NCI-H2107 treated with DMSO at 0.1 percent for 48 hours (cell line): ENCODE measurements around the gene CMTM6.
"Not testable (repeated sequence)": the region's sequence is repeated elsewhere in the genome, so short reads cannot be mapped to it uniquely, and the experiment has no call there.

Source experiments
- DNase-seq: peaks from one replicate; lab custom pipeline; 2025; ENCODE audit not compliant: unreplicated experiment; lab: John Stamatoyannopoulos, UW

The CMTM6 gene

DNA sequence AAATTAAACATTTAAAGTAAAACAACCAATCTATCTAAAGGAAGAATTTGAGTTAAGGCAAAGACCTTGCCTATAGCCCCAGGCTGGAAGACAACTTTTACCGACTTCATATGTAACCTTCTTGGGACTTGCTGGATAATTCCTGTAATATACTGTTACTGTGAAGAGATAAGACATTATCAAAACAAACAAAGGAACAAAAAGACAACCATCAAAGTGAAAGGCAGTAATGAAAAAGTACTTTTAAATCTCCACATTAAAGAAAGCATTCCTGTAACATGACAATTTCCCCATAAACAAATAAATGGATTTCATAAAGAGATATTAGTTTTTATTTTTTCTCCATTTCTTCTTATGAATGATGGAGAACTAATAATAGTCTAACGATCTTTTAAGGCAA lies 2.4 kb downstream of the CMTM6 start:
- DNase-seq = no peak

DNA sequence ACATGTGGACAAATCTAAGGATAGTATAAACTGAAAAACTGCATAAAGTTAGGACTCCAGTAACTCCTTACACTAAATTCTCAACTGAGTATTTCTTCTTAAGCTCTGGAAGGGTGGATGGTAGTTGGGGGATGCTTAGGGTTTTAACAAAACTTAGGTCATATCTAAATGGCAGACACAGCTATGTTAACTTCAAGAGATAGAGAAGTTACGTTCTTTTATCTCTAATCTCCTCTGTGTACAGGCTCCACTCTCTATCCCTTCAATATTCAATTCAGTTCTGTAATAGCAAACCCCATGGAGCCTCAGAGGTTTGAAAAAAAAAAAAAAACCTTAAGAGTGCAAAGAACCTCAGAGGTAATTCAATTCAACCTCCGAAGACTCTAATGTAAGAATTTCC lies 3.1 kb downstream of the CMTM6 start:
- no peak for DNase-seq

DNA sequence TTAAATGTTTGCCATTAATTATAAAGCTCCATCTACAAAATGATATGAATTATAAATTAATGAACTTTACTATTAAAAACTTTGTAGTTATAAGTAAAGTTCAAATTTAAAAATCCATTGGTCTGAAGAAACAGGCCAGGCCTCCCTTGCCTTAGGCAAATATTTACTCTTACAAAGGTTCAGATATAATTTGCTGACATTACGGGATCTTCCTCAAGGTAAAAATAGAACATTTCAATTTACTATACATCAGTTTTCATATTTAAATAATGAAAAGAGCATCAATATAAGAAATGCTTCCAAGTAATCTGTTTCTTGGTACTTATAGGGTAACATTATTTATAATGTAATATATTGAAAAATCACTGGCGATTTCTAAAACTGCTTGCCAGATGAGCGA lies 3.7 kb downstream of the CMTM6 start:
- no peak for DNase-seq

DNA sequence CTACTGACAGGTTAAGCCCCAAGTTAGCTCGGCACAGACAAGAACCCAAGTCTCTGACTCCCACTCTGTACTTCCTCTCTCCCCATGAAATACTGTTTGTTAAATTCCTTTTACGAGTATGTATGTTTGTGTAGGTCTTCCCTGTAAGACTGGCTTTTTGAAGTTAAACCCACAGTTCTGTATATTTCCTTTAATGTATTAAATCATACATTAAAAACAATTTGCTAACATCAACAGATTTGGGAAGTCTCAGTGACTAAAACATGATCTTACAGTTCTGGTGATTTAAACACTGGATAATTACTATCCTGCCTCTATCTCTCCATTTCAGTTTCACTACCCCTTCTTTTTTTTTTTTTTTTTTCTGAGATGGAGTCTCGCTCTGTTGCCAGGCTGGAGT lies 4.4 kb downstream of the CMTM6 start:
- no peak for DNase-seq

DNA sequence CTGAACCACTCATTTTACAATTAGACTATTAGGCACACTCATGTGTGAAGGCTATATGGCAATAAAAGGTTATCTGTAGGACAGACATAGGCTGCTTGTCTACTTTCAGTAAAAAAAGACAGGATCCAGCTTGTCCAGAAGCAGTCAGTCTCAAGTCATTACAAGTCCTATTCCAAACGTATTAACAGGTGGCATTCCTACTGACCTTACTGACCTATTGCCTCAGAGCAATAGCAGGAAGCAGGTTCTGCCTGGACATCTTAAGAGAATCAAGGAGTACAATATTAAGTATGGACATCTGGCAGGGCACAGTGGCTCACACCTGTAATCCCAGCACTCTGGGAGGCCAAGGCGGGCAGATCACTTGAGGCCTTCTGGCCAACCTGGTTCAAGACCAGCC lies 7.0 kb downstream of the CMTM6 start:
- DNase-seq = no peak

DNA sequence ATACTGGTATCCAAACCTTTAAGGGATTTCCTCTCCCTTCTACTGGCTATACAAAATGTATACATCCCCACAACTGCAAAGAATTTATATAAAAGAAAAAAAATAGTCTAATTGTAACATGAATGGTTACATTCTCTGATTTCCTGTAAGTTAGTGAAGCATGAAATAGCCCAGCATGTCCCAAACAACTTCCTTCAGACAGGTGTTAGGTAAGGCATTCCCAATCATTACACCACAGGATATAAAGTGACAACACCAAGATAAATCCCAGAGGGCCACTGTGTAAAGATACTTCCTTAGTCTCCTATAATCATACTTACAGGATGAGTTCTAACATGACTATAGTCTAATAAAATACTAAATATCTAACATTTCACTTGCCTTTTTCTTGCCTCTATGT lies 7.6 kb downstream of the CMTM6 start:
- DNase-seq = no peak

DNA sequence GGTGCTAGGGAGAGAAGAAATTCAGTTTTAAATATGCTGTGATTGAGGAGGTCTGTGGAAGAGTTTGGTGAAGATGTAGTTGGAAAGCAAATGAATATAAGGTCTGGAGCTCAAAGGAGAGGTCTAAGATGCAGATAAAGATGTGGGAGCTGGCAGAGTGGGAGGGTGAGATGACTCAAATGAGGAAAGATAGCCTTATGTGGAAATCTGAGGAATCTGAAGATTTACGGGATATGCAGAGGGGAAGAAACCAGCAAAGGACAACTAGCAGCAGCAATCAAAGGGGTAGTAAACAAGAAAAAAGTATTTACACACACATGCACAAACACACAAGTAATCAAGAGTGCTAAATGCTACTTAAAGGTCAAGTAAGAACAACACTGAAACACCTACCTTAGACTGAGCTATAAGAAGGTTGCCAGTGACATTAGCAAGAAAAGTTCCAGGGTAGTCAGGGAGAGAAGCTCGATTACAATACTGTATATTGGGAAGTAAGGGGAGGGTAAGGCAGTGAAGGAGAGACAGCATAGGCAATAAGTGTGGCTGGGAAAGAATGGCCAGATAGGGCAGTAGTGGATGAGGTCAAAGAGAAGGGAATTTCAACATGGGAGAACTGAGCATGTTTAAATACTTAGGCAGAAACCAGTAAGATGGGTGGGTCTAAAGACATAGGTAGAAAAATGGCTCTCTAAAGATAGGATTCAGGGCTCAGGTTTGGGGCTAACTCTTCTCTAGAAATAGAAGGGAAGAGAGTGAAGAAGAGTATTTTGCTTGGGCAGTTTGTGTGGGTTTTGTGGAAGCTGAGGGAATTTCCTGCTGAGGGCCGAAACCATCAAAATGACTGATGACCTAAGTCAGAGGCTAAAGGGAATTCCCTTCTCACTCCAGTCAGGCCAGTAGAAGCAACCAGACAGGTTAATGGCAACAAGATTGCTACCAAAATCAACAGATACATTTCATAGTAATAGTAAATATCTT lies 8.9 kb downstream of the CMTM6 start:
- DNase-seq = no peak

DNA sequence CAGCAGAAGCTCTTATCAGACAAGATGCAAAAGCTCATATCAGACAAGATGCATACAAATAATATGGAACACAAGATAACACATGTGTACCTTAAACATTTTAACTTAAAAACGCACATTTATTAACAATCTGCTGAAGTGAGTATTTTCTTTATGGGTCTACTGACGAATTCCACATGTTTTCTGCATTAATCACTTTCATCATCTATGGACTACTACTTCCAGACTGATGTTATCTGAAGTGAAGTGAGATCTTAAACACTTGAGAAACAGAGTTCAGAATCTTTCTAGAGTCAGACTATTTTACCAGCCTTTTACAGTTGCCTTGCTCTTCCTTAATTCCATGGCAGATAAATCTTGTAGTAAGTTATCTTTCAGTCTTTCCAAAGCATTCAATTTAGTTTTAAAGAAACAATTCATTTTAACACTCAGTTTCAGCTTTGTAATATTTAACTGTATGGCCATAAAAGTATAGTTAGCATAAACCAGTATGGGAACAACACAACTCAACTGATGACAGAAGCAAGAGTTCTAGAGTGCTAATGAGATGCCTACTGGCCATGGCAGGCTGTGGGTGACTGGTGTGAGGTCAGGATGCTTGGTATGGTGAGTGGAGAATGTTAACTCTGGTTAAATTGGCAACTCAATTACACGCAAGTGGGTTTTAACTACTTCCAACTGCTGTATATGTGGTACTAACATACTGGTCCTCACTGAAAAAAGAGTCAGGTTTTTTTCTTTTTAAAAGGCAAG lies 9.8 kb downstream of the CMTM6 start:
- DNase-seq = no peak

DNA sequence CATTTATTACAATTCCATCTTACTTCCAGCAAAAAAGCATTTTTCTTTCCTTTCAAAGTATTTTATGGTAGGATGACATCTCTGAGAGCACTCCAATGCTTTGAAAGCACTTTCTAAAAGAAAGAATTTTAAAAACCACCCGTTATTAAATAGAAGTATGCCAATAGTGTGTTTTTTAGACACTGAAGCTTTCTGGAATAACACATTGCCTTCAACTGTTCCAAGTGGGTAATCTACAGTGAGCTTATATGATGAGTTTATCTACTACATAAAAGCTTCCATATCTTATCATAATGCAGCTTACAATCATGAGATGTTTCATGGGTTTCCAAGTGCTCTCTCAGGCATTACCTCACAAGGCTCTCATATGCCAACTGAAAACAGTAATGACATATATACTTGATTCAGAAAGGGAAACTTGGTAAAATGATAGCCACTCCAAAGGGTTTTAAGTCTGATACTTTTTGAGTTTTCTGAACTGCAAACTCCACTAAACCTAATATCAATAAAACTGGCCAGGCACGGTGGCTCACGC lies 14.1 kb downstream of the CMTM6 start:
- DNase-seq = no peak

DNA sequence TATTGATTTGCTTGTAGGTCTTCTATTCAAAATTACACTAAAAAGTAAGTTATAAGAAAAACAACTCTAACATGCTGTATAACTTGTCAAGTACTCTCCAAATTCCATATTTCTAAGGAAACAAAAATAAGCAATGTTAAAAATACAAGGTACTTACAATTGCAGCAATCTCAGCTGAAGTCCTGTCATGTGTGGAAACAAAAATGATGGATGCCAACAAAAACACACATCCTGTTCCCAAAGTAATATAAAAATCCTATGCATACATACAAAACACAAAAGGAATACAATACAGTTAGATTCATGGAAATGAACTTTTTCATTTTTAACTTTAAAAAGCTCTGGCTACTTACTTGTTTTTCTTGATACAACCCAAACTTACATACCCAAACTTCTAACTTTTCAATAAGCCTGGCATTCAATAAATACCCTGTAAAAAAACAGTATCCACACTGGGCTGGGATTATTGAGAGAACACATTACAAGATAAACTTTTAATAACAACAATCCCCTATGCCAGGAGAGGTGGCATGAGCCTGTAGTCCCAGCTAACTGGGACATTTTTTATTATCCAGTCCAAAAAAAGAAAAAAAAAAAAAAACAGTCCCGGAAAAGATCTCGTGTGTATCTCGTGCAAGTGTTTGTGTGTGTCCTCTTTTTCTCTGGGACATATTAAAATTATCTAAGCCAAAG lies 14.7 kb downstream of the CMTM6 start:
- DNase-seq = no peak

DNA sequence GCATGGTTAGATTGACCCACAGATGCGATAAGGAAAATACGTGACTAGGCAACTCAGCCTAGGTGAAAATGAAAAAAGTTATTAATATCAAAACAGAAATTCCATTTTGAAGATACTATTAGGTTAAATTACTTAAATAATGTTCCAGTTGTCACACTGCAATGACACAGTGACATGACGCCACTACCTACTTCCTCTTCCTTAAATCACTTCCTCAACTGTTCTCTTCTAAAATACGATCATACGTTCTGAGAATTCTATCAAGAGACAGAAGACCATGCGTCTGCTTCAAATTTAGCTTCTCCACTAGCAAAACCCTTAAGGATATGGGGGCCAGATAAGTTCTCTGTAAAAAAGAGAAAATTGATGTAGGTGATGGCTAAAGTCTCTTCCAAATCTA lies 18.2 kb downstream of the CMTM6 start:
- DNase-seq = no peak

DNA sequence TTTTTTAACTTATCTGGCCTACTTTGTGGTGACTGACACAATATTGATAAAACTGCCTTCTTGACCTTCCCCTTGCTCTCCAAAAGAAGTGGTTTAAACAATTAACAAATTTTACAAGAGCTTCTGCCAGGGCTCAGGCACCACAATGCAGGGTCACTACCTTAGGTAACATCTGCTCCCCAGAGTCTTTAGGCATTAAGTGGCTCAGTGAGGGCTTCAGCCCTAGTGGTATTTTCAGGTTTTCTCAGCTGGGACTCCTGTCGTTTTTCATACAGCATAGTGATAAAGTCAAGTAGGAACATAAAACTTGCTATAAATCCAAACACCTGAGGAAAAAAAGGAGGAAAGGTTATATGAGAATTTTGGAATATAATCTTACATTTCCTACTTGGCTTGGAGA lies 18.9 kb downstream of the CMTM6 start:
- DNase-seq = no peak

DNA sequence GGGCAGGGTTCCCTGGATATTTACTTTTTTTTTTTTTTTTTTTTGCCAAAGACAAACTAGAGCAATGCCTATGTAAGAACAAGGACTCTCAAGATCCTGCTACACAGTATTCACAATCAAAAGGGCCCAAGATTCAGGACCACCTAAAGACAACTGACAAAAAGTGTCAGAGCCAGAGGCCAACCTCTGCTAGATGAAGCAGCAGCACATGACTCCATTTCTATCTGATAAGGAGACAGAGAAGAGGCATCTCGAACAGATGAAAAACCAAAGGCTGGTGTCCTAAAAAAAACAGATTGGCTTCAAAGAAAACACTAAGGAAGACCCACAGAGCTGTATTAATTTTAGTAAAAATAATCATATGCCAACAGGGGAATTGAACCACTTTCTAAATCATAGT lies 20.0 kb downstream of the CMTM6 start:
- no peak for DNase-seq

DNA sequence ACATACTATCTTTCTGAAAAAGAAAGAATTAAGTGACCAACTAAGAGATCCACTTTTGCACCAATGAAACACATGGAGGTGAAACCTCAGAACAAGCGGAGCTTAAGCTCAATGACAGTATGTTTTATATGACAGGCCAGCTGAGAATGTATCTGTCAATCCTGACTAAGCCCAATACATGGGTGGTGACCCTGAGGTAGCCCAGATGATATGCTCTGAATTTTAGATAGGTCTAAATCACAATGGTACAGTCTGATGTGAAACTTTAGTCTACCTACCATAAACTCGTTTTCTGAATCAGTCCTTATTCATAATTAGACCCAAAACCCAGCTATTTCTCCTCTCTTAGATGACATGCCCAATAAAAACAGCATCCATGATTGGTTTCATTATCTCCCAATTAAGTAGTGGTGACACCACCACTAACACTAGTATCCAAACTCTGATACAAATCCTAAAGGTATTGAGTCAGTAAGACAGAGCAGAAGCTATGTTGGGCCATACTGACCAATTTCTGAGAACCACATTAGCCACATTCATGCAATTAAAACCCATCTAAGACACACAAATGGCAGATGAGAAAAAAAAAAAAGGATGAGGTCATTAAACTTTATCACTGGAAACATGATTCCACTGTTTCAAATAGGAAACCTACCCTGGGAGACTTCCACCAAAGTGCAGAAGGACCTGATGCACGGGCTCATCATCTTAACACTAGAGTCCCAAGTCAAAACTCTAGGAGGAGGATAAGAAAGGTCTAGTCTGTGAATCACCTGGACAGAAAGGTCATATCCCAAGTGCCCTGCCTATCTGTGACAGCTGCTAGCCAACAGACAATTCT lies 20.6 kb downstream of the CMTM6 start:
- no peak for DNase-seq

DNA sequence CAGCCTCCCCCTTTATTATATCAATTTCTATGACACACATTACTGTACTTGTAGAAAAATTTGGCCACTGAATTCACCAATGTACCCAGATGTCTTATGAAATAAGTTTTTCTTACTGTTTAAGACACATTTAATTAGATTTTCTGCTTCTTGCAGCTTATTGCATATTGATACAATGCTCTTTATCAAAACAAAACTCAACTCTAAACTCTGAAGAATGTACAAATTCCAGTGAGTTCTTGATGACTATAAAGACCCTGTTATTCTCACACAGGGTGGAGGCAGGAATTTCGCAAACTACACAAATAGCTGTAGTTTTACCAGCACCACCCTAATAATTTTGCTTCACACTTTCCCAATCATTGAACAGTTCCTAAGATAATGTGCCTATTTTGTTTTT lies 22.0 kb downstream of the CMTM6 start:
- no peak for DNase-seq

DNA sequence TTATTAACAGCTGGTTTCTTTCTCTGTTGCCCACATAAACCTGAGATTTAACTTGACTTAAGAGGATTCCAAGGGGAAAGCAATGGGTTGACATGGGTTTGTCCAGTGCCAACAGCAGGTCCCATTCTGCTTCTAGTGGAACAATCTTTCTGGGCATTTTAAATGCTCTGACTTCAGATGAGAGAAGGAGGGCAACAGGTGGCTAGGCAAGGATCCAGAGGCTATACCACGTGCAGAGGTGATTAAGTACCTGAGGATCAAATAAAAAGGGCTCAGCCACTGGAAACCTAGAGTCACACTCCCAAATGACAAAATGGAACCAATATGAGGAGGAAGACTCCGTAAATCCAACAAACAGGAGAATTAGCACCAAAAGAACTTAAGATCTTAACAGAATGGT lies 28.5 kb downstream of the CMTM6 start:
- DNase-seq = no peak

DNA sequence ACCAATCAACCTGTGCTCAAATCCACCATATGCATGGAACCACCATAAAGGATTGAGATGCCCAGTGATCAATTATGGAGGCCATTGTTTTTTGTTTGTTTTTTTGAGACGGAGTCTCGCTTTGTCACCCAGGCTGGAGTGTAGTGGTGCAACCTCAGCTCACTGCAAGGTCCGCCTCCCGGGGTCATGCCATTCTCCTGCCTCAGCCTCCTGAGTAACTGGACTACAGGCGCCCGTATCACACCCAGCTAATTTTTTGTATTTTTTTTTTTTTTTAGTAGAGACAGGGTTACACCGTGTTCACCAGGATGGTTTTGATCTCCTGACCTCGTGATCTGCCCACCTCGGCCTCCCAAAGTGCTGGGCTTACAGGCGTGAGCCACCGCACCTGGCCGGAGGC lies 30.5 kb downstream of the CMTM6 start:
- DNase-seq = not testable (repeated sequence)

DNA sequence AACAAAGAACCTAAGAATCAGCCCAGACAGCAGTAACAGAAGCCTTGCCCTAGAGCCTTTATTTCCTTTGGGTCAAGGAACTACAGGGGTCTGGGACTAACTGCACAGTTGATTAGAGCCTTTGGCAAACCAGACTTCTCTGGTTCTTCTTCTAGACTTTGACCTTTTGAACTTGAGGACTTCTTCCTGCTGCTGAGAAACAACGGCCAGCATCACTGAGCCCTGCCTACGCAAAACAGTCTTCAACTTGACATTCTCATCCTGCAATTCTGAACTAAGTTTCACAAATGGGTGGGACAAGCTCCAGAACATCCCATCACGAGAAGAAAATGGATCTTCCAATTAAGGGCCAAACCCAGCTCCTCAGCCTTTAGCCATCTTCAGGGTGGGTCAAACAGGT lies 31.4 kb downstream of the CMTM6 start:
- no peak for DNase-seq

DNA sequence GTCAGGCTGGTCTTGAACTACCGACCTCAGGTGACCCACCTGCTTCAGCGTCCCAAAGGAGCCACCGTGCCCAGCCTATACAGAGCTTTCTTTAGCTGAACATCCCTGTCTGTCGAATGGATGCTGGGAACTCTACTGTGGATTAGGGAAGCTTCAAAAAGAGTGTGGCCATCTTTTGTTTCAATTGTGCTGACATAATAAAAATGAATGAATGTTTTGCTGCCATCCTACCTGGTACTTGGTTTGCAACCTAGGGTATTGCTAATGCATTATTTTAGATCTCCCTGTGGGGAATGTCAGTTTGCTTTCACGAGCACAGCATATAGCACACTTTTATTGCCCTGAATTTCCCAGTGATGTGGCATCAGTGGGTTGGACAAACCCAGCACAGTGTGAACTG lies 32.3 kb downstream of the CMTM6 start:
- DNase-seq = no peak

DNA sequence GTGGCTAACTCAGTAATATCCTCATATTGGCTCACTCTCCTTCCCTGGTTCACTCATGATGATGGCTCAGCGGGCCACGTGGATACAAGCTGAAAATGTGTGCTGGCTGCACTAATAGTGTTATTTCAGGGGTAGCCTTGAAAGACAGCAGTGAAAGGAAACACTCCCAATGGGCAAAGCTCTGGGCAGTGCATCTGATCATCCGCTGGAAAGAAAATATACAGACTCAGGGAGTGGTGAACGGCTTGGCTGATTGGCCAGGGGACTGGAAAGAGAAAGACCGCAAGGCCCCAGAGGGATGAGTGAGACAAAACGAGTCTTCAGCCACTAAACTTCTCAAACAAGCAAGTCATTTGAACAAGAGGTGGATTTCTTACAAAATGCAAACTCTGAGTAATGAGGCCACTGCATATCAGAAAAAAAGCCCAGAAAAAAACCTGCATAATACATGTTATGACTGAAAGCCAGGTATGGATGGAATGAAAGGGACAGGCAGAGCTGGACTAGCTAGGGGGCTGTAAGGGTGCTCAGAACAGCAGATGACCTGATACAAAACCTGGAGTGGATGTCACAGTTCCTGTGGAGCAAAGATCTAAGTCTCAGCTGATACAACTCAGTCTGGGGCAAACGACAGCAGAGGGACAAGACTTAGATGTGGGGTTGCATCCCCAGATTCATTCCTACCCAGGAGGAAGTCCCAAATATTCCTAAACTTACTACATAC lies 33.3 kb downstream of the CMTM6 start:
- no peak for DNase-seq
